Tongue (tissue), 2 donors: ENCODE data around the gene PGAP6. TPM values are rescaled to one million over a fixed set of nuclear protein-coding genes. Genes with fewer than 3 reads are reported as not detected.
A peak's percentile ranks its signal among the peaks of the same experiment; 100 is the strongest.
"Not testable (repeated sequence)": the region's sequence is repeated elsewhere in the genome, so short reads cannot be mapped to it uniquely, and the experiment has no call there.

Experiments used
- DNase-seq: peaks from one replicate; pipeline ENCODE4 v3.0.0-alpha.2; 2015
- total RNA-seq: library from RNA; depleted of rRNA; stranded (reverse); fragments of >200 nt; gene quantifications from one replicate; pipeline ENCODE4 v1.2.3, GENCODE V29; 2014

The PGAP6 gene, protein sequence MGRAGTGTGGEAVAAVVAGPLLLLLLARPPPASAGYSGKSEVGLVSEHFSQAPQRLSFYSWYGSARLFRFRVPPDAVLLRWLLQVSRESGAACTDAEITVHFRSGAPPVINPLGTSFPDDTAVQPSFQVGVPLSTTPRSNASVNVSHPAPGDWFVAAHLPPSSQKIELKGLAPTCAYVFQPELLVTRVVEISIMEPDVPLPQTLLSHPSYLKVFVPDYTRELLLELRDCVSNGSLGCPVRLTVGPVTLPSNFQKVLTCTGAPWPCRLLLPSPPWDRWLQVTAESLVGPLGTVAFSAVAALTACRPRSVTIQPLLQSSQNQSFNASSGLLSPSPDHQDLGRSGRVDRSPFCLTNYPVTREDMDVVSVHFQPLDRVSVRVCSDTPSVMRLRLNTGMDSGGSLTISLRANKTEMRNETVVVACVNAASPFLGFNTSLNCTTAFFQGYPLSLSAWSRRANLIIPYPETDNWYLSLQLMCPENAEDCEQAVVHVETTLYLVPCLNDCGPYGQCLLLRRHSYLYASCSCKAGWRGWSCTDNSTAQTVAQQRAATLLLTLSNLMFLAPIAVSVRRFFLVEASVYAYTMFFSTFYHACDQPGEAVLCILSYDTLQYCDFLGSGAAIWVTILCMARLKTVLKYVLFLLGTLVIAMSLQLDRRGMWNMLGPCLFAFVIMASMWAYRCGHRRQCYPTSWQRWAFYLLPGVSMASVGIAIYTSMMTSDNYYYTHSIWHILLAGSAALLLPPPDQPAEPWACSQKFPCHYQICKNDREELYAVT
- 29.6 TPM for total RNA-seq

DNA sequence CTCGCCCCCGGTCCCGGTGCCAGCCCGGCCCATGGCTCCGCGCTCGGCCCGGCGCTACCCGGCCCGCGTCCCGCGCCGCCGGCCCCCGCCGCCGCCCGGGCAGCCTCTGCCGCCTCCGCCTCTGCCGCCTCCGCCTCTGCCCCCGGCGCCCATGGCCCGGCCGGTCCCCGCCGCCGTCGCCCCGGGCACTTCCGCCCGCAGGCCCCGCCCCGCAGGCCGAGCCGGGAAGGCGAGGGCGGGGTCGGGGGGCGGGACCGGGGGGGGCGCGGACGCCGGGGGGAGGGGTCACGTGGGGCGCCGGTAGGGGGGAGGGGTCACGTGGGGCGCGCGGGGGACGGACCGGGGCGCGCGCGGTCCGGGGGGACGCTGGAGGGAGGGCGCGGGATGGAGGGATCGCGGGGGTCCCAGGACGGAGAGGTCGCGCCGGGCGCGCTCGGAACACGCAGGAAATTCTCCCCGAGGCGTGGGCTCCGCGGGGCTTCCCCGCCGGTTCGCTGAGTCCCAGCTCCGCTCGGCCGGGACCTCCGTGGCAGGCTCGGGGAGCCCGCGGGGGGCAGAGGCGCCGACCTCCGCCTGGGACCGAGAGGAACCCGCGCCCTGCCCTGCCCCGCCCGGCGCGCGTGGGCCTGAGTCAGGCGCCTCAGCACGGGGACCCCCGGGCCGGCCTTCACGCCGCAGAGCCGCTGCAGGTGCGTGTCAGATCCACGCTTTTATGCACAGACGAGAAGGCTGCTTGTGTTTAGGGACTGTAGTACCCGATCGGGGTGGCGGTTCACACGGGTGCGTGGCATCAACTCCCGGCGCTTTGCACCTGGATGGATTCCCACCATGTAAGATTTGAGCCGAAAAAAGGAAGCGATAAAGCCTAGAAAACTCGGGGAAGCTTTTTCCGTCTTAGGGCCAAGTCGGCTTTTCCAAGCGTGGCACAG, at the start of gene PGAP6:
TSS of gene PGAP6 (minus strand) at position 190 of the 929 bp plus-strand sequence. CDS start at position 33, 157 bp downstream.
- peak; percentile 73 for DNase-seq

DNA sequence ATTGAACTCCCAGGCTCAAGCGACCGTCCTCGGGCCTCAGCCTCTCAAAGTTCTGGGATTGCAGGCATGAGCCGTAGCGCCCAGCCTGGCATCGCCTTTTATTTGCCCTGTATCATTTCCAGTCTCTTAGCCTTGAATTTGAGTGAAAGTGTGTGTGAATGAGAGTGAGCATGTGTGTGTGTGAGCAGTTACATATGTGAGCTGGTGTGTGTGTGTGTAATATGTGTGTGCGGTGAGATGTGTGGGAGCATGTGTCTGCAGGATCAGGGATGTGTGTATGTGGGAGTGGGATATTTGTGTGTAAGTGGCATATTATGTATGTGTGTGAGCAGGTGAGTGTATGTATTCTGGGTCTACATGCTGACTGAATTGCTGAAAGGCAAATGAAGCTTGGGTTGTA, 49.1 kb upstream of the PGAP6 start:
- no peak for DNase-seq

DNA sequence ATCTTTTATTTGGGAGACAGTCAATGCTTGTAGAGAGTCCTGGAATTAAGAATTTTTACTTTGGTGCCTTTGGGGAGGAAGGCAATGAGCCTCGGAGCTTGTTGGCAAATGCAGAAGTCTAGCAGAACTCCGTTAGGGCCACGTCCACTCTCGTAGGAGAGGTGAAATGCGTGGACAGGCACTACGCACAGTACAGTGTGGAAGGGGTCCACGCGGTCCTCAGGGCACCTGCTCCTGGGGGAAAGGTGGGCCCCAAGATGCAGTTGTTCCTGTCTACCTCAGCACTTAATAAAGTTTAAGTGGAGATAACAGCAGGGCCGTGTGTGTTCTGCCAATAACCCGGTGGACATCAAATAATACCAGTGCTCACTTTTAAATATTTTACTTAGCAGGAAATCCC, 45.5 kb upstream of the PGAP6 start:
- DNase-seq = no peak

DNA sequence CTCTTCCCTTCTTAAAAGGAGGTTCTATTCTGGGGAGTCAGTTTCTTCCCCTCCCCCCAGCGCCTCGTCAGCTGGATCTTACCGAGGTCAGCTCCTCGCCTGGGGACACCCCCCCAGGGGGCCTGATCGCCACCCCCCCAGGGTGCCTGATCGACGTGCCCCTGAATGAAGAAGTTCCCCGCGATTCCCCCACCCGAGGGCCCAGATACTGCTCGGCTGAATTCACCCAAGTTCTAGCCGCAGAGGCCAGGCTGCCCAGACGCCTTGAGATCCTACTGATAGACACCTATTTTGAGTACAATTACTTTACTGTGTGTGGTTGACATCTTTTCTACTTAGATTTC, 45.1 kb upstream of the PGAP6 start:
- DNase-seq = no peak

DNA sequence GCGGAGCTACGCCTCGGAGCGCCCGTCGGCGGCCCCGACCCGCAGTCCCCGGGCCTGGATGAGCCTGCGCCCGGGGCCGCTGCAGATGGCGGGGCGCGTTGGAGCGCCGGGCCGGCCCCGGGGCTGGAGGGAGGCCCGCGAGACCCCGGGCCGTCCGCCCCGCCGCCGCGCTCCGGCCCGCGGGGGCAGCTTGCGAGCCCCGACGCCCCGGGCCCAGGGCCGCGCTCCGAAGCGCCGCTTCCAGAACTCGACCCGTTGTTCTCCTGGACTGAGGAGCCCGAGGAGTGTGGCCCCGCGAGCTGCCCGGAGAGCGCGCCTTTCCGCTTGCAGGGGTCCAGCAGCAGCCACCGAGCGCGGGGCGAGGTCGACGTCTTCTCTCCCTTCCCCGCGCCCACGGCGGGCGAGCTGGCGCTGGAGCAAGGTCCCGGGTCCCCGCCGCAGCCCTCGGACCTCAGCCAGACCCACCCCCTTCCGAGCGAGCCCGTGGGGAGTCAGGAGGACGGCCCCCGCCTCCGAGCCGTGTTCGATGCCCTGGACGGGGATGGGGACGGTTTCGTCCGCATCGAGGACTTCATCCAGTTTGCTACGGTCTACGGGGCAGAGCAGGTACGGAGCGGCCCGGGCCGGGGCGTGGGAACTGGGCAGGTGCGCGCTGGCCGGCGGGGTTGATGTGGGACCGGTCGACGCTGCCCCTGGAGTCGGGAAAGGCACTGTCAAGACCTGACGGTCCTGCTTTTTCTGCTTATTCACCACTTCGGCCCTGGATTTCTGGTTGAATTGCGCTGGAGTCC, 44.5 kb upstream of the PGAP6 start:
- peak; percentile 26 for DNase-seq

DNA sequence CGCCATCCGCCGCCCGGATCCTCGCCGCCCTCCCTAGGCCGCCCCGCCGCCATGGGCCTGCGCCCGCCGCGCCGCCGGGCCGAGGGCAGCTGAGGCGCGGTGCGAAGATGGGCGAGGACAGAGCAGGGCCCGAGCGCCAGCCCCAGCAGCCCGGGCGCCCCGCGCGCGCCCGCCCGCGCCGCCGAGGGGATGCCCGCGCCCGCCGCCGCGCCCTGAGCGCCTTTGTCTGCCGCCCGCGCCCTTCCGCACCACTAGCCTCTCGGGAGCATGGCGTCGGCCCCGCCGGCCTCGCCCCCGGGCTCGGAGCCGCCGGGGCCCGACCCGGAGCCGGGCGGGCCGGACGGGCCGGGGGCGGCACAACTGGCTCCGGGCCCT, 43.9 kb upstream of the PGAP6 start:
- DNase-seq = no peak

DNA sequence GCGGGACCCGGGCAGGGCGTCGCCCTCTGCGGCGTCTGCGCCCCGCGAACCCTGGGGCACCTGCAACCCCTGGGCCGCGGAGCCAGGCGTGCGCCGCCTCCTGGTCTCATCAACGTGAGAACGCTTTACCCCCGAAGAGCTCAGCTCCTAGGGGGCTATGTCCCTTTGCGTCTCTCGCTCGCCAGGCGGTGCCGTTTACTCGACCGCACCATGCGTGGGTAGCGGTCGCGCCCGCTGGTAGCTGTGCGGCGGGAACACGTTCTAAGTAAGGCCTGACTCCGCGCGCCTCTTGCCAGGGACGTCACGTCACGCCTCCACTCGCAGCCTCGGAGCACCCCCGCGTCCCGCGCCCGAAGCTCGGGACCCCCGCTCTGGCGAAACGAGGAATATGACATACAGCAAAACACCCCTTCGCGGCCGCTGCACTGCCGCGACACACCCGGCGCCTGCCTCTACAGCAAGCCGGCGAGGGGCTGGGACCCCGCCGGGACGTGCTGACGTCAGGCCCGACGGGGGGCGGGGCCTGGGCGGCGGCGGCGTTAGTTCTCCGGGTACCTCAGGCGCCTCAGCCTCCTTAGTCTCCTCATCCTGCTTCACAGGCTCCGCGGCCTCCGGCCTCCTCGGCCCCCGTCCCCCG, 43.4 kb upstream of the PGAP6 start, which contains the start of gene RAB11FIP3:
TSS of gene RAB11FIP3 (plus strand) at position 568 of the 637 bp plus-strand sequence. CDS start 358 bp downstream, outside the sequence.
- DNase-seq = peak; percentile 91

DNA sequence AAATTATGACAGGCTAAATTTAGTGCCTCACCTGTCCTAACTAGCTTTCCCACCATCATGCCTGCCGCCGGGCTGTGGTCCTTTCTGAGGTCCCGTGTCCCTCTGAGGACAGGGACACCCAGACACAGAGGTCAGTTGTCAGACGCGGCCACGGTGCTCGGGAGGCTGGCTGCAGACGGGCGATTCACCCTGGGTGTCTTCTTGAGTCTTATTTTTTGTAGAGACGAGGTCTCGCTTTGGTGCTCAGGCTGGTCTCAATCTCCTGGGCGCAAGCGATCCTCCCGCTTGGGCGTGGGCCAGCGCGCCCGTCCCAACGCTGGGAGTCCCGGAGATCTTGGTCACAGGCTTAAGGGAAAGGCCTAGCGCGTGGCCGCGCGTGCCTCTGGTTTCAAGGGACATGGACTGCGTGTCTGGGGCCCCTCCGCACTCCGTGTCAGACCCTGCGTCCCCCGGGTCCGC, 42.9 kb upstream of the PGAP6 start:
- DNase-seq = peak; percentile 39

DNA sequence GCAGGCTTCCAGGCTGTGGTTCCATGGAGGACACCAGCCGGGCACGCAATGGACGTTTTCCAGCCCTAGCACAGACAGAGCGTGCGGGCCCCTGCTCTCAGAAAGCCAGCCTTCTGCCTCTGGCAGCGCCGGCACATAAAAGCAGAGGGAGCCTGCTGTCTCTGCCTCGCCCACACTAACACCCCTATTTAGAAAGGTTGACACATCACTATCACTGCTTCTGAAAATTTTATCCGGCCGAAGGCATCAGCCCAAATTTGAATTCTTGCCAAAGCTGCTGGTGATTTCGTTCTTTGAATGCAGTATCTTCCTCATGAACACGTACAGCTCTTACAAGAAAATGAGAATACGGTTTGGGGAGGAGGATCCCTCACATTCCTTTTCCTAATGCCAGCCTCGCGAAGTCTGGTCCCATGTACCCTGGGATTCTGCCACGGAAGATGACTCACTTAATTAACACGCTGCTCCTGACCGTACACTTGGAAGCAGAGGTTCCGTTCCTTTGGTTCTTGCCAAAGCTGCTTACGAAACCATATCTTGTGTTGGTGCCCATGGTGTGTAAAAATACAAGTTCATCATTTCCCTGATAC, 42.4 kb upstream of the PGAP6 start:
- DNase-seq = peak; percentile 19

DNA sequence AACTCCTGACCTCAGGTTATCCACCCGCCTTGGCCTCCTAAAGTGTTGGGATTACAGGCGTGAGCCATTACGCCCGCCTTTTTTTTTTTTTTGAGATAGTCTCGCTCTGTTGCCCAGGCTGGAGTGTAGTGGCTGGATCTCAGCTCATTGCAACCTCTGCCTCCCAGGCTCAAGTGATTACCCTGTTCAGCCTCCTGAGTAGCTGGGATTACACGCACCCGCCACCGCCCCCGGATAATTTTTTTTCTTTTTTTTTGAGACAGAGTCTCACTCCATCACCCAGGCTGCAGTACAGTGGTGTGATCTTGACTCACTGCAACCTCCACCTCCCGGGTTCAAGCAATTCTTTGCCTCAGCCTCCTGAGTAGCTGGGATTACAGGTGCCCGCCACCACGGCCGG, 40.4 kb upstream of the PGAP6 start:
- not testable (repeated sequence) for DNase-seq

DNA sequence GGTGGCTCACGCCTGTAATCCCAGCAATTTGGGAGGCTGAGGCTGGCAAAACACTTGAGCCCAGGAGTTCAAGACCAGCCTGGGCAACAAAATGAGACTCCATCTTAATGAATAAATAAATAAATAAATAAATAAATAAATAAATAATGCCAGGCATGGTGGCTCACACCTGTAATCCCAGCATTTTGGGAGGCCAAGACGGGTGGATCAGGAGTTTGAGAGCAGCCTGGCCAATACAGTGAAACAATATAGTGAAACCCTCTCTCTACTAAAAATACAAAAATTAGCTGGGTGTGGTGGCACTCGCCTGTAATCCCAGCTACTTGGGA, 33.4 kb upstream of the PGAP6 start:
- not testable (repeated sequence) for DNase-seq

DNA sequence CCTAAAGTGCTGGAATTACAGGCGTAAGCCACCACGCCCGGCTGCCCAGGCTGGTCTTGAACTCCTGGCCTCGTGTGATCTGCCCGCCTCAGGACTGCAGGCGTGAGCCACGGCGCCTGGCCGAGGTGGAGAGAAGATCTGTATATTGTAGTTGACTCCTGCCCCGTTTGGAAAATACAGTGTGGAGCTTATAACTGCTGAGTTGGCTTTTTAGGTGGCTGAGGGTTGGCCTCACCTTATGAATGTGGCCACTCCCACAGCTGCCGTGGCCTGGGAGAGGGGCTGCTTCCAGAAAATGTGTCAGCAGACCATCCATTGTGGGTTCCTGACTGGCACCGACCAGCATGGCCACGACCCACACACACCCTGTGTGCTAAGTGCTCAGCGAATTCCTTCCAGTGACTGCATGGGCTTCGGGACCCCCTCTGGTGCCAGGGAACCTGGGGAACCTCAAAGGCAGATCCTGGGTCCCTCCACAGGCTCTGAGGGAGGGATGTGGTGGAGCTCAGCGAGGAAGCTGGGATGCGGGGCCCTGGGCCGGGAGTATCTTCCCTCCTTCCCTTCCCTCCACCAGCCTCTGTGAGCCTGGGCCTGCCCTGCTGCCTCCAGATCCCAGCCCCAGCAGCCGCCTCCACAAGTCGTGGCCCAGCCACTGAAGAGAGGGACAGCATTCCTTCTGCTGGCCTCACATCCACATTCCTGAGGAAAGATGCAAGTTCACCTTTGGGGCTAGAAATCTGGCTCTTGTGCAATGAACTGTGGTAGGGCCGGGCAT, 32.8 kb upstream of the PGAP6 start:
- no peak for DNase-seq

DNA sequence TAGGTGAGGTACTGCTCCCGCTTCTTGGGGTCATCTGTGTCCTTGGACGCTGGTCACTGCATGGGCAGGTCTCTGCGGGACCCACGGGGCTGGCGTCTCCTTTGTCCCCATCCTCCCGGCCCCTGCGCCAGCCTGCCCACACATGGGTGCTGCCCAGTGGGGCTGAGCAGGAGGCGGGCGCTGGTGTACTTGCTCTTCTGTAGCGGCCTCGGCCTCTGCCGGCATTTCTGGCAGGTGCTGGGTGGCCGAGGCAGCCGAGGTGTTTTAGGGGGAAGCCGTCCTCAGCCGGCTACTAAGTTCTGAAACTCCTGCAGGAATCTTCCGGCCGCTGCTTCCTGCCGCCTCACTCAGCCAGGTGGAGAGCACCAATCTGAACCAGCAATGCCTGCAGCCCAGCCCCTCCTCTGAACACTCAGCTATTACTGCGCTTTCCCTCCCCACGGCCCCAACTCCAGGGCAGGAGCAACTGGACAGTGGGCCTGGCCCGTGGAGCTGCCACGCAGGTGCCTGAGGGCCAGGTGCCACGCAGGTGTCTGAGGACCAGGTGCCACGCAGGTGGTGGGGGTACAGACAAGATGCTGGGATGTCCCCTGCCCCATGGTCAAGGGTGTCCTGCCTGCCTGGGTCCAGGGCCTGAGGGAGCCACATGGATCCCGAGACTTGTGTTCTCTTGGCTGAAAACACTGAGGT, 29.9 kb upstream of the PGAP6 start:
- no peak for DNase-seq

DNA sequence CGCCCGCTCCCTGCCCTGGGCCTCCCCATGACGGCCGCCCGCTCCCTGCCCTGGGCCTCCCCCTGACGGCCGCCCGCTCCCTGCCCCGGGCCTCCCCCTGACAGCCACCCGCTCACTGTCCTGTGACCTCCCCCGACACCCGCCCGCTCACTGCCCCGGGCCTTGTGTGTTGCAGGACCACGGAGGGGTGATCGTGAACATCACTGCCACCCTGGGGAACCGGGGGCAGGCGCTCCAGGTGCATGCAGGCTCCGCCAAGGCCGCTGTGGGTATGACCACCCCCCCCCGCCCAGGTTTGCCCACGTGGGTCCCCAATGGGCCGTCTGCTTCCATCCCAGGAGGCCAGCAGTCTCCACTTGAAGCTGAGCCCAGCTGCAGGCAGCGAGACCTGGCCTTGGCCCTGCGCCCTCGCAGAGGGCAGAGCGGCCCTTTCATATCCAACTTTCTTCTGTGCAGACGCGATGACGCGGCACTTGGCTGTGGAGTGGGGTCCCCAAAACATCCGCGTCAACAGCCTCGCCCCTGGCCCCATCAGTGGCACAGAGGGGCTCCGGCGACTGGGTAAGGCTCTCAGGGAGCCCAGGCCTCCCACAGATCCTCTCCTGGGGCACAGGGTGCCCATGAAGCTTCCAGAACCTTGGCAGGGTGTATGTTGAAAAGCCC, 28.9 kb upstream of the PGAP6 start:
- DNase-seq = no peak

DNA sequence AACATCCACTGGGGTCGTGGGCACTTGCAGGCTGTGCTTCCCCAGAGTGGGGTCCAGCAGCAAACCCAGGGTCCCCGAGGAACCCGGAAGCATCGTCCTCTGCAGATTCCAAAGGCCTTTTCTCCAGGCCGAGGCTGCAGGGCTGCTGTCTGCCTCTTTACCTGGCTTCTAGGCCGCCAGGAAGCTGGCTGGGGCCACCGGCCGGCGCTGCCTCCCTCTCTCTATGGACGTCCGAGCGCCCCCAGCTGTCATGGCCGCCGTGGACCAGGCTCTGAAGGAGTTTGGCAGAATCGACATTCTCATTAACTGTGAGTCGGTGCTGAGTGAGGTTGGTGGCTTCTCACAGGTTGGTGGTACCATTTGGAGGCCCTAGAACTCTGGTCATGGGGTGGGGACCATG, 25.5 kb upstream of the PGAP6 start:
- DNase-seq = no peak

DNA sequence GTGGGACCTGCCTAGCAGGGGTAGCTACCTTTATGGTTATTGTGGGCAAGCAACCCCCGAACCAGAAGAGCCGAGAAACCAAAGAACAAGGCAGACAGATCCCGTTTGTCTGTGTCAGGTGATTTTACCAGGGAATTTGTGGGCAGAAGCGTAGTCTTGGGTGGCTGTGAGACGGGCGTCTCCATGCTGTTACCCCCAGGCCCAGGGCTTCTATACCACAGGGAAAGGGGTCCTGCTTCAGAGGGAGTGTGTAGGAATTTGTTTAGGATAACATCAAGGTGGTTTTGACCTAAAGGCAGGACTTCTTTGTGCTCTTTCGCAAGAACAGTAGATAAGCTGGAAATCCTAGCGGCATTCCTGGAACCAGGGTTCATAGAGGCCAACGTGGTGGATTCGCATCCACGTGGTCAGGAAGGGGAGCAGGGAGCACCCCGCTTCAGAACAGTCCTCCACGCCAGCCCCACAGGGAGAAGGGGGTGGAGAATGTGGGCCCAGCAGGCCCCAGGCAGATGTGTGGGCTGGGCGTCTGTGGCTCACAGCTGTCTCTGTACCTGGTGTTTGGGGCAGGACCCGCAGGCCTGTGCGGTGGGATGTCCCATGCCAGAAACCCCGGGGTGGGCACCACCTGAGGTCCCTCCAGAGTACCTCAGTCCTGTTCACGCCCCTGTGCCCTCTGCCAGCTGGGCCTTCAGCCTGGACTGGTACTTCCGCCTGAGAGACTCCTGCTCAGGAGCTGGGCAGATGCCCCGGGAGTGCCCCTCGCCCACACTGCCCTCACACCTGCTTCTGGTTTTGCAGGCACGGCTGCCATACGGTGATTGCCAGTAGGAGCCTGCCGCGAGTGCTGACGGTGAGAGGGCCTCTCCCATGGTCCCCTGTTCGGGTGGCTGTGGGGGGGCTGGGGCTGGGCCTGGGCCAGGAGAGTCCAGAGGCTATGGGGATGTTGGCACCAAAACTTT, 24.0 kb upstream of the PGAP6 start:
- no peak for DNase-seq

DNA sequence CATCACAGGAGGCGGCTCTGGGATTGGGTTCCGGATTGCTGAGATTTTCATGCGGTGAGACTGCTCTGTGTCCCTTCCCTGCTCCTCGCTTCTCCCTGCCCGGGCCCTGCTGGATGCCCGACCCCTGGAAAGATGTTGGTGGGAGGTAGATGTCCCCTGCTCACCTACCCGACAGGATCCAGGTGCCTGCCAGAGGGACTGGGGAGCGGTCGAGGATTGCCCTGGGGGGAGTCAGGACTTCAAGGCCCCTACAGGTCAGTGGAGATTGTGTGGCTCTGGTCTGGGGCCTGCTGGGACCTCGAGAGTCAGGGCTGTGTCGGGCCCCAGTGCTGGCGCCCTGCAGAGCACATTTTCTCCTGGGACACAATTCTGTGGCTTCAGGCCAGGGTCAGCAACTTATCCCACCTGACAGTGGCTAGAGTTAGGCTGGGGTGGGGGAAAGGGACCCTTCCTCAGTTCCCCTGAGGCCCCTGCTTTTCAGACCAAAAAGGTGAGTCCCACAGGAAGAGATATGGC, 23.3 kb upstream of the PGAP6 start:
- no peak for DNase-seq
